A549 (cell line): Measurements from ENCODE around the gene ANKRD63. TPM values are rescaled to one million over a fixed set of nuclear protein-coding genes. Genes with fewer than 3 reads are reported as not detected.

Experiments used
- ATAC-seq, 2 experiments: fragments of 200-7000 bp in 1 of 2; fragments of >200 bp in 1 of 2; cut with Nextera tagmentation in 1 of 2; cut with Tn5 transposase in 1 of 2; 3 replicates each; pipeline versions ENCODE4 v1.8.0 to v1.9.1; 2018 to 2020; ENCODE audit warnings: mild to moderate bottlenecking in 1 of 2, moderate library complexity in 1 of 2
- CTCF ChIA-PET: fragments of 300-600 bp; sonication (Branson Sonifier 250); formaldehyde crosslinking; extraction: SDS; loops from one replicate; lab custom pipeline; 2021; ENCODE audit warnings: antibody characterized with exemption, inconsistent platforms; lab: Yijun Ruan, JAX
- POLR2A ChIA-PET: fragments of 350-600 bp; formaldehyde crosslinking; extraction: SDS; loops from one replicate; lab custom pipeline; 2021; ENCODE audit warnings: antibody characterized with exemption, inconsistent platforms; lab: Yijun Ruan, JAX
- DNase-seq, 2 experiments: peaks; one replicate each; pipeline versions ENCODE4 v3.0.0 to v3.0.0-alpha.2; 2011 to 2016; ENCODE audit warnings: low read depth in 1 of 2, low spot score in 1 of 2
- FAIRE-seq: peaks from 2 replicates; lab custom pipeline; 2011; peaks lifted over from hg19 to GRCh38; lab: Jason Lieb, UNC
- H3K27ac ChIP-seq, 2 experiments: fragments of >200 bp; sonication (Bioruptor Twin); formaldehyde crosslinking; 3 replicates each; pipeline ENCODE4 v1.5.1; 2016 to 2017
- H3K4me1 ChIP-seq: fragments of >200 bp; sonication (Bioruptor Twin); formaldehyde crosslinking; 3 replicates; pipeline ENCODE4 v1.6.1; 2016
- H3K4me2 ChIP-seq: fragments of >200 bp; sonication (Bioruptor Twin); formaldehyde crosslinking; 3 replicates; pipeline ENCODE4 v1.6.1; 2016
- H3K4me3 ChIP-seq: fragments of >200 bp; sonication (Bioruptor Twin); formaldehyde crosslinking; 3 replicates; pipeline ENCODE4 v1.5.1; 2016
- H3K9me3 ChIP-seq: fragments of >200 bp; sonication (Bioruptor Twin); formaldehyde crosslinking; 3 replicates; pipeline ENCODE4 v1.6.1; 2016
- ATOH8 ChIP-seq: fragments of 250-450 bp; sonication (Bioruptor Pico); IDR thresholded peaks from 2 replicates; pipeline ENCODE4 v1.5.0; 2020; ENCODE audit warnings: low read depth, mild to moderate bottlenecking, moderate library complexity
- BCL3 ChIP-seq: fragments of >200 bp; sonication (Bioruptor Twin); formaldehyde crosslinking; IDR thresholded peaks from 3 replicates; pipeline ENCODE4 v1.6.1; 2016
- CTCF ChIP-seq: fragments of >200 bp; sonication (Bioruptor Twin); formaldehyde crosslinking; IDR thresholded peaks from 3 replicates; pipeline ENCODE4 v1.5.1; 2016
- ELK1 ChIP-seq: fragments of 150-350 bp; IDR thresholded peaks from 2 replicates; pipeline ENCODE4 v1.6.1; 2014; ENCODE audit warnings: low read depth, mild to moderate bottlenecking, low read length
- FOSB ChIP-seq: fragments of 250-450 bp; sonication (Bioruptor Pico); IDR thresholded peaks from 2 replicates; pipeline ENCODE4 v1.5.0; 2020; ENCODE audit warnings: mild to moderate bottlenecking, moderate library complexity
- FOSL2 ChIP-seq, 2 experiments: fragments of 450-650 bp in 1 of 2; fragments of >200 bp in 1 of 2; sonication (Bioruptor Twin) in 1 of 2; formaldehyde crosslinking; IDR thresholded peaks; 2 replicates each; pipeline versions ENCODE4 v1.5.0 to v1.6.1; 2016 to 2020; ENCODE audit warnings: mild to moderate bottlenecking in 1 of 2, moderate library complexity in 1 of 2
- HDAC2 ChIP-seq: fragments of 200-600 bp; sonication (generic); IDR thresholded peaks from 2 replicates; pipeline ENCODE4 v1.6.1; 2016
- HMGXB4 ChIP-seq: fragments of 250-450 bp; sonication (Bioruptor Pico); IDR thresholded peaks from 2 replicates; pipeline ENCODE4 v1.5.0; 2021; ENCODE audit warnings: mild to moderate bottlenecking, moderate library complexity, borderline replicate concordance
- PBX3 ChIP-seq: IDR thresholded peaks from 2 replicates; pipeline ENCODE4 v1.6.1; 2012
- POLR2A ChIP-seq: IDR thresholded peaks from 2 replicates; pipeline ENCODE4 v1.6.1; 2012; ENCODE audit warnings: mild to moderate bottlenecking, low read length
- RARB ChIP-seq: fragments of 250-450 bp; sonication (Bioruptor Pico); IDR thresholded peaks from 2 replicates; pipeline ENCODE4 v1.8.0; 2021; ENCODE audit warnings: mild to moderate bottlenecking, moderate library complexity
- TFCP2L1 ChIP-seq: fragments of 250-450 bp; sonication (Bioruptor Pico); IDR thresholded peaks from 2 replicates; pipeline ENCODE4 v1.5.0; 2021; ENCODE audit warnings: mild to moderate bottlenecking
- USF2 ChIP-seq: fragments of 450-650 bp; IDR thresholded peaks from 2 replicates; pipeline ENCODE4 v1.6.1; 2014; ENCODE audit warnings: antibody characterized with exemption
- ZC3H11A ChIP-seq: fragments of 450-650 bp; IDR thresholded peaks from 2 replicates; pipeline ENCODE4 v1.6.1; 2014; ENCODE audit warnings: antibody characterized with exemption, mild to moderate bottlenecking
- WGBS: methylation state at CpG from one replicate; pipeline ENCODE4 v1.1.6; 2017; ENCODE audit errors: missing lambda C conversion rate; 5-methylcytosine and 5-hydroxymethylcytosine counted together
- polyA plus RNA-seq, 4 experiments: library from polyadenylated mRNA; depleted of rRNA in 3 of 4; stranded (reverse); fragments of >200 nt; fragmentation: RNase III in 1 of 4; extraction: RNeasy Plus Mini Kit Qiagen cat#74134 plus additional on column Dnase treatment in 1 of 4; gene quantifications; 2 replicates in 3 of 4; 3 replicates in 1 of 4; pipeline ENCODE4 v1.2.3, GENCODE V29; 2011 to 2017

The ANKRD63 gene
- polyA plus RNA-seq, 2 of the 4 experiments (the other 2 are of a cell fraction): 0.25 TPM; not detected in 1

- no peaks in the 10 kb centered on the region for H3K9me3 ChIP-seq
- H3K4me3 ChIP-seq: peak within 1 kb of the TSS; percentile 46
- H3K4me1 ChIP-seq: peaks cover 9% of the 10 kb centered on the region
- TF ChIP-seq ZC3H11A: no peak
- TF ChIP-seq ELK1: no peak
- no peak for TF ChIP-seq CTCF
- 0 out of 2 replicates have a peak, but pooled peaks have one; percentile 32 for TF ChIP-seq FOSL2 (IDR thresholded peaks at IDR 0.05)
- TF ChIP-seq FOSL2 (CRISPR knock-in tag; IDR thresholded peaks at IDR 0.05): peak; percentile 66; the same call in 1 of the 2 replicates
- 28% methylated on average over 13 of the region's 39 CpGs for whole genome bisulfite sequencing
- ChIA-PET POLR2A (interaction anchor here (0.6 kb wide), 1 partner anchor 28 kb away, joined by 3 read pairs; no protein-coding TSS in a partner anchor), CTCF (interaction anchor here (0.9 to 16.4 kb wide), 12 partner anchors 12 to 193 kb away, joined by 3 to 144 read pairs (median 4); no protein-coding TSS in a partner anchor)
- H3K4me2 ChIP-seq: peak within 1 kb of the TSS; percentile 97
- peak; percentile 30 to 73 for DNase-seq
- peak; percentile 83 to 92 for ATAC-seq
- no peak for FAIRE-seq
- peak within 1 kb of the TSS; percentile 69 to 83 for H3K27ac ChIP-seq
These were observed 44.1 kb downstream of the ANKRD63 start, which contains the start of gene PAK6 for GRCh38 chr15:40238532-40239403. TSS of gene PAK6 (plus strand) at chr15:40239063. CDS start at chr15:40264786, 25,723 bp downstream.

- FAIRE-seq: no peak
- H3K9me3 ChIP-seq: no peaks in the 10 kb centered on the region
- H3K27ac ChIP-seq: no peak overlapping the region
- POLR2A ChIA-PET: no interaction called here
- TF ChIP-seq HMGXB4 (CRISPR knock-in tag) (no peak), PBX3 (no peak), RARB (CRISPR knock-in tag) (no peak), USF2 (no peak), FOSB (CRISPR knock-in tag) (no peak), TFCP2L1 (CRISPR knock-in tag) (no peak), BCL3 (no peak), FOSL2 (IDR thresholded peaks at IDR 0.05) (no peak), FOSL2 (CRISPR knock-in tag; IDR thresholded peaks at IDR 0.05) (no peak), HDAC2 (no peak), POLR2A (no peak), ATOH8 (CRISPR knock-in tag) (no peak)
- CTCF ChIA-PET: interaction anchor here (1.1 to 16.4 kb wide), 4 partner anchors 18 to 44 kb away, joined by 4 to 144 read pairs (median 58); no protein-coding TSS in a partner anchor
- peaks cover 9% of the 10 kb centered on the region for H3K4me1 ChIP-seq
- no peak overlapping the region for H3K4me2 ChIP-seq
- peak in 1 of 2 experiments; percentile 17; a peak in 1 of 6 replicates for ATAC-seq
- no peak overlapping the region for H3K4me3 ChIP-seq
- no peak for DNase-seq
- 78% methylated on average over 4 of the region's 4 CpGs for WGBS
These were observed 47.5 kb downstream of the ANKRD63 start for GRCh38 chr15:40235201-40235885.
